ENCODE measurements around the gene VTCN1. TPM values are rescaled to one million over a fixed set of nuclear protein-coding genes. Genes with fewer than 3 reads are reported as not detected.

Gene VTCN1
- total and polyA plus RNA-seq, 9 donors, result 0.05 to 17.6 (median 0.83) TPM; not detected in 2

DNA sequence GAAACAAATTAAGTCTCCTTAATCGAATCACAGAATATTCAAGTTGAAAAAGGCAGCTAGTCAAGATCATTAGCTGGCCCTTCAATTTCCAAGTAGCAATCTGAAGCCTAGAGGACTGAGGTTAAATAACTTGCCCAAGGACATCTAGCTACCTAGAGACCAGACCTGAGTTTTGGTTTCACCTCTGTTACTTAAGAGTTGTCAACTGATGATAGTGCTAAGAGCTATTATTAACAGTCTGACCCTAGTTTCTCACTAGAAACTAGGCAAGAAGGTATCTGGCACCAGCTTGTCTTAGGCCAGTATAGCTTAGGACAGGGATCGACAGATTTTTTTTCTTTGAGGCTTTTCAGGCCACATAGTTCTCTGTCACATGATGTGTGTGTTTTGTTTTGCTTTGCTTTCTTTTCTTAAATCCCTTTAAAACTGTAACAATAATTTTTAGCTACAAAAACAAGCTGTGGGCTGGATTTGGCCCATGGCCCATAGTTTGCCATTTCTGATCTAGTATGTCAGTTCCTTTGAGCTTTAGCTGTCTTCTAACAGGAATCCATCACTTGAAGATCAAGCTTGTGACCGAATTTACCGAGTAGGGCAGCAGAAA is 112.3 kb downstream of the VTCN1 start:
- no peaks in the 10 kb centered on the region for H3K9me3 ChIP-seq
- no peak overlapping the region for H3K4me3 ChIP-seq
- no peak for DNase-seq
- no peak overlapping the region for H3K27ac ChIP-seq
- no peaks in the 10 kb centered on the region for H3K27me3 ChIP-seq
- no peaks in the 10 kb centered on the region for H3K4me1 ChIP-seq (ENCODE audit: insufficient read depth)
- no peaks in the 10 kb centered on the region for H3K36me3 ChIP-seq
- TF ChIP-seq POLR2A (IDR thresholded peaks at IDR 0.05) (no peak), EP300 (IDR thresholded peaks at IDR 0.05) (no peak)
- TF ChIP-seq, protein P1, sequence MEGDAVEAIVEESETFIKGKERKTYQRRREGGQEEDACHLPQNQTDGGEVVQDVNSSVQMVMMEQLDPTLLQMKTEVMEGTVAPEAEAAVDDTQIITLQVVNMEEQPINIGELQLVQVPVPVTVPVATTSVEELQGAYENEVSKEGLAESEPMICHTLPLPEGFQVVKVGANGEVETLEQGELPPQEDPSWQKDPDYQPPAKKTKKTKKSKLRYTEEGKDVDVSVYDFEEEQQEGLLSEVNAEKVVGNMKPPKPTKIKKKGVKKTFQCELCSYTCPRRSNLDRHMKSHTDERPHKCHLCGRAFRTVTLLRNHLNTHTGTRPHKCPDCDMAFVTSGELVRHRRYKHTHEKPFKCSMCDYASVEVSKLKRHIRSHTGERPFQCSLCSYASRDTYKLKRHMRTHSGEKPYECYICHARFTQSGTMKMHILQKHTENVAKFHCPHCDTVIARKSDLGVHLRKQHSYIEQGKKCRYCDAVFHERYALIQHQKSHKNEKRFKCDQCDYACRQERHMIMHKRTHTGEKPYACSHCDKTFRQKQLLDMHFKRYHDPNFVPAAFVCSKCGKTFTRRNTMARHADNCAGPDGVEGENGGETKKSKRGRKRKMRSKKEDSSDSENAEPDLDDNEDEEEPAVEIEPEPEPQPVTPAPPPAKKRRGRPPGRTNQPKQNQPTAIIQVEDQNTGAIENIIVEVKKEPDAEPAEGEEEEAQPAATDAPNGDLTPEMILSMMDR (IDR thresholded peaks at IDR 0.05), result no peak
- intact Hi-C loops (cut with DNase I), result no loop called here
- WGBS, 3 donors, result 73 to 82% (median 79%) methylated on average over 4 of the region's 4 CpGs

DNA sequence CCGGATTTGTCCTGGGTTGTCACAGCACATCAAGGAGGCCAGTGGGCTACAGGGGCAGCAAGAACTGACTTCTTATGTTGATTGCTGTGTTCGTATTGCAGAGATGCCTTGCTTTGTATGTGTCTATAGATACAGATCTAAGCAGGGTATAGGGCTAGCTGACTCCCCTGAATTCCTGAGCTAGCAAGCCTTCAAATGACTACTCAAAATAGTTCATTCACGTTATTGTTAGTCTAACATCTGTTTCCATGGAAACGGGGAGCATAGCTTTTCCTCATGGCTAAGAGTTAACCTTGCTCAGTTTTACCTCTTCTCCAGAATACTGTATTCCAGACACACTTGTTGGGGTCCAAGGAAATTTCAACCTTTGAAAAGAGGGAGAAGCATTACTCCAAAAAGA is 113.3 kb downstream of the VTCN1 start:
- H3K36me3 ChIP-seq, result no peaks in the 10 kb centered on the region
- no peaks in the 10 kb centered on the region for H3K9me3 ChIP-seq
- intact Hi-C loops (cut with DNase I), result no loop called here
- no peak overlapping the region for H3K27ac ChIP-seq
- no peaks in the 10 kb centered on the region for H3K4me1 ChIP-seq (ENCODE audit: insufficient read depth)
- no peak for DNase-seq
- WGBS, 3 donors, result 69 to 74% (median 74%) methylated on average over 4 of the region's 4 CpGs
- no peak for TF ChIP-seq EP300 (IDR thresholded peaks at IDR 0.05)
- TF ChIP-seq, protein P1 (IDR thresholded peaks at IDR 0.05), result no peak
- TF ChIP-seq POLR2A (IDR thresholded peaks at IDR 0.05), result no peak
- H3K4me3 ChIP-seq, result no peak overlapping the region
- H3K27me3 ChIP-seq, result no peaks in the 10 kb centered on the region

DNA sequence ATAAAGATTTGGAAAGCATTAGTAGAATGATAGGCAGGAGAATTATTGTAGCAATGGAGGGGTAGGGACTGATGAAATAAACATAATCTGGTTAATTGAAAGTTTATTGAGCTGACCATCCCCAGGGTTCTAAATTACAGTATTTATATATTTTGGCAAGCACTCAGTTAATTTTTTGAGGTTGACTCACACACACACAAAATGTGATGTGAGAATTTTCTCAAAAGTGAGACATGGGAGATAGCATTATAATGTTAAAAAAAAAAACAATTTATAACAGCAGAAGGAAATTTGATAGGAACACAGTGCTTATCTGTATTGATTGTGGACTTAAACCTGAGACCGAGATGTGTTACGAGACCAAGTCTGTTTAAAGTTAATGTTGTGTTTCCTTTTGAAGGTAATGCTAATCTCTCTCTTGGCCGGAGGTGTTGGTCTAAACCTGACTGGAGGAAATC is 113.7 kb downstream of the VTCN1 start:
- H3K36me3 ChIP-seq, result no peaks in the 10 kb centered on the region
- H3K4me1 ChIP-seq (ENCODE audit: insufficient read depth), result no peaks in the 10 kb centered on the region
- intact Hi-C loops (cut with DNase I), result no loop called here
- TF ChIP-seq, protein P1 (IDR thresholded peaks at IDR 0.05), result no peak
- TF ChIP-seq EP300 (IDR thresholded peaks at IDR 0.05) (no peak), POLR2A (IDR thresholded peaks at IDR 0.05) (no peak)
- H3K4me3 ChIP-seq, result no peak overlapping the region
- no peak overlapping the region for H3K27ac ChIP-seq
- no peaks in the 10 kb centered on the region for H3K9me3 ChIP-seq
- no peaks in the 10 kb centered on the region for H3K27me3 ChIP-seq
- DNase-seq, result no peak
- WGBS, 3 donors, result 86 to 92% (median 91%) methylated on average over 3 of the region's 3 CpGs

DNA sequence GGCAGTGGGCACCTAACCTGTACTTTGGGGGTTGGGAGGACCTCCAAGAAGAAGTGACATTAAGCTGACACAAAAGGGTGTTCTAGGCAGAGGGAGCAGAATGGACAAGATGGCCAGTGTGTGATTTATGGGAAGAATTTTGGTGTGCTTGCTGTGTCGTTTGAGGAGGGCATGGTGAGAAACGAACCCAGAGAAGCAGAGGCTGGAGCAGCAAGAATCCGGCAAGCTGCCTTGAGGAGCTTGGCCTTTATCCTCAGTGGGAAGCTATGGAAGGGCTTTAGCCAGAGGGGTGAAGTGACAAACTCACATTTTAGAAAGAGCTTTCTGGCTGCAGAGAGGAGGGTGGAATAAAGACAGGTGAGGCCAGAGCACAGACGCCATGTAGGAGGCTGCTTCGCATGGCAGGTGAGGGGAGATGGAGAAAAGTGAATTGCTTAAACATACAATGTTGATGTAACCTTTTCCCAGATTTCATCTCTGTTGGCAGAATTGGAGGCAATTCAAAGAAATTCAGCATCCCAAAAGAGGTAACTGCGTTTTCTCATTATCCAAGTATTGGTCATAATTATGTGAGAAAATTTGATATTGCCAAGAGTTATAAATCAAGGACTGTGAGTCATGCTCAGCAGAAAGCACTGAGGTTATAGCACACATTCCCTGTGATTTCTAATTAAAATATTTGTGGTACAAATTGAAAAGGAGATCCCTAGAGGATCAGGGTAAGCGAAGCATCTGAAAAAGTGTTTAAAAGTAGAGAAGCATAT is 115.7 kb downstream of the VTCN1 start:
- TF ChIP-seq, protein P1 (IDR thresholded peaks at IDR 0.05), result no peak
- TF ChIP-seq POLR2A (IDR thresholded peaks at IDR 0.05) (no peak), EP300 (IDR thresholded peaks at IDR 0.05) (no peak)
- no peak overlapping the region for H3K27ac ChIP-seq
- no peak overlapping the region for H3K4me3 ChIP-seq
- no peaks in the 10 kb centered on the region for H3K36me3 ChIP-seq
- no peaks in the 10 kb centered on the region for H3K27me3 ChIP-seq
- intact Hi-C loops (cut with DNase I), result no loop called here
- no peaks in the 10 kb centered on the region for H3K4me1 ChIP-seq (ENCODE audit: insufficient read depth)
- H3K9me3 ChIP-seq, result no peaks in the 10 kb centered on the region
- DNase-seq, result no peak
- 66 to 84% (median 77%) methylated on average over 7 of the region's 7 CpGs for WGBS, 3 donors

Measured in ovary (tissue), 9 donors.